A549 (cell line): ENCODE data around the gene C10orf90.

Experiments used
- BHLHE40 ChIP-seq: IDR thresholded peaks from 2 replicates; pipeline ENCODE4 v1.6.1; 2012; ENCODE audit warnings: low read depth, low read length, inconsistent platforms
- CTCF ChIP-seq: fragments of >200 bp; sonication (Bioruptor Twin); formaldehyde crosslinking; IDR thresholded peaks from 3 replicates; pipeline ENCODE4 v1.5.1; 2016
- ESRRA ChIP-seq: fragments of 150-350 bp; IDR thresholded peaks from 2 replicates; pipeline ENCODE4 v1.6.1; 2014; ENCODE audit warnings: mild to moderate bottlenecking, low read length, borderline replicate concordance
- HDAC2 ChIP-seq: fragments of 200-600 bp; sonication (generic); IDR thresholded peaks from 2 replicates; pipeline ENCODE4 v1.6.1; 2016
- JUN ChIP-seq, 2 experiments: fragments of >200 bp; sonication (Bioruptor Twin); formaldehyde crosslinking; IDR thresholded peaks; 2 replicates in 1 of 2; 3 replicates in 1 of 2; pipeline ENCODE4 v1.6.1; 2016 to 2017
- MAX ChIP-seq: IDR thresholded peaks from 2 replicates; pipeline ENCODE4 v1.6.1; 2012
- POLR2A ChIP-seq: IDR thresholded peaks from 2 replicates; pipeline ENCODE4 v1.6.1; 2012; ENCODE audit warnings: mild to moderate bottlenecking, low read length
- RNF2 ChIP-seq: fragments of 200-600 bp; sonication (generic); IDR thresholded peaks from 2 replicates; pipeline ENCODE4 v1.6.1; 2016; ENCODE audit warnings: low read depth, mild to moderate bottlenecking, antibody characterized with exemption, moderate library complexity, borderline replicate concordance
- TF ChIP-seq, protein P1 (sequence below): IDR thresholded peaks from 2 replicates; pipeline ENCODE4 v1.6.1; 2012

- TF ChIP-seq ESRRA (no peak), MAX (no peak), RNF2 (no peak), CTCF (no peak), HDAC2 (no peak), BHLHE40 (no peak), JUN (IDR thresholded peaks at IDR 0.05) (no peak), POLR2A (no peak)
- TF ChIP-seq, protein P1, sequence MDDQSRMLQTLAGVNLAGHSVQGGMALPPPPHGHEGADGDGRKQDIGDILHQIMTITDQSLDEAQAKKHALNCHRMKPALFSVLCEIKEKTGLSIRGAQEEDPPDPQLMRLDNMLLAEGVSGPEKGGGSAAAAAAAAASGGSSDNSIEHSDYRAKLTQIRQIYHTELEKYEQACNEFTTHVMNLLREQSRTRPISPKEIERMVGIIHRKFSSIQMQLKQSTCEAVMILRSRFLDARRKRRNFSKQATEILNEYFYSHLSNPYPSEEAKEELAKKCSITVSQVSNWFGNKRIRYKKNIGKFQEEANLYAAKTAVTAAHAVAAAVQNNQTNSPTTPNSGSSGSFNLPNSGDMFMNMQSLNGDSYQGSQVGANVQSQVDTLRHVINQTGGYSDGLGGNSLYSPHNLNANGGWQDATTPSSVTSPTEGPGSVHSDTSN = no peak
These were observed 279.2 kb downstream of the C10orf90 start for GRCh38 chr10:126391192-126391885.
